ENCODE measurements around the gene NSL1. TPM values are rescaled to one million over a fixed set of nuclear protein-coding genes. Genes with fewer than 3 reads are reported as not detected.

Gene NSL1
- total and polyA plus RNA-seq, 2 experiments from 2014 or later: 30.7 to 32.0 TPM

GRCh38 chr1:212719633-212720032 lies 71.9 kb downstream of the NSL1 start:
- peaks cover 5% of the 10 kb centered on the region; the same call in 1 of the 2 replicates for H3F3A ChIP-seq (ENCODE audit: insufficient read depth)

GRCh38 chr1:212718499-212718898 lies 73.1 kb downstream of the NSL1 start:
- no peaks in the 10 kb centered on the region for H3K79me2 ChIP-seq (ENCODE audit: insufficient read depth)
- H3K4me2 ChIP-seq (ENCODE audit: unreplicated experiment): no peak overlapping the region
- peak; percentile 50 for DNase-seq
- WGBS, 2 experiments (ENCODE audit: low coverage in 1 of 2, low lambda C conversion rate in 2 of 2, missing lambda C conversion rate in 2 of 2): 5 to 11% methylated on average over 4 of the region's 4 CpGs
- no peak overlapping the region for H3K27ac ChIP-seq
- in situ Hi-C loops (cut with MboI): no loop called here
- H3K9ac ChIP-seq: no peak overlapping the region
- H3K4me1 ChIP-seq (ENCODE audit: insufficient read depth): peaks cover 7% of the 10 kb centered on the region
- no peaks in the 10 kb centered on the region for H3K9me2 ChIP-seq (ENCODE audit: insufficient read depth)
- H3K4me3 ChIP-seq: no peak overlapping the region
- H2AFZ ChIP-seq: no peak overlapping the region
- no peaks in the 10 kb centered on the region for H3K27me3 ChIP-seq (replicated peaks; ENCODE audit: insufficient read depth)
- peaks cover 5% of the 10 kb centered on the region; the same call in 1 of the 2 replicates for H3F3A ChIP-seq (ENCODE audit: insufficient read depth)
- H4K20me1 ChIP-seq (ENCODE audit: insufficient read depth): no peaks in the 10 kb centered on the region
- no peaks in the 10 kb centered on the region for H3K36me3 ChIP-seq (ENCODE audit: low read depth)
- H3K9me3 ChIP-seq (ENCODE audit: low read depth): no peaks in the 10 kb centered on the region
- TF ChIP-seq EZH2phosphoT487 (IDR thresholded peaks at IDR 0.05; ENCODE audit: insufficient read depth, low read depth) (no peak), EZH2 (IDR thresholded peaks at IDR 0.05; ENCODE audit: insufficient read depth, poor library complexity, severe bottlenecking) (no peak)

More at GRCh38 chr1:212719633-212720032, 71.9 kb downstream of the NSL1 start:
- H3K27me3 ChIP-seq (replicated peaks; ENCODE audit: insufficient read depth): no peaks in the 10 kb centered on the region
- no peak for DNase-seq
- TF ChIP-seq EZH2phosphoT487 (IDR thresholded peaks at IDR 0.05; ENCODE audit: insufficient read depth, low read depth): no peak
- TF ChIP-seq EZH2 (IDR thresholded peaks at IDR 0.05; ENCODE audit: insufficient read depth, poor library complexity, severe bottlenecking): no peak
- H3K9ac ChIP-seq: no peak overlapping the region
- H3K9me2 ChIP-seq (ENCODE audit: insufficient read depth): no peaks in the 10 kb centered on the region
- no peak overlapping the region for H2AFZ ChIP-seq
- H3K4me2 ChIP-seq (ENCODE audit: unreplicated experiment): no peak overlapping the region
- no peaks in the 10 kb centered on the region for H3K36me3 ChIP-seq (ENCODE audit: low read depth)
- H3K27ac ChIP-seq: no peak overlapping the region
- H3K79me2 ChIP-seq (ENCODE audit: insufficient read depth): no peaks in the 10 kb centered on the region
- WGBS, 2 experiments (ENCODE audit: low coverage in 1 of 2, low lambda C conversion rate in 2 of 2, missing lambda C conversion rate in 2 of 2): 52 to 68% methylated on average over 2 of the region's 2 CpGs
- H3K4me3 ChIP-seq: no peak overlapping the region
- in situ Hi-C loops (cut with MboI): no loop called here
- no peaks in the 10 kb centered on the region for H3K9me3 ChIP-seq (ENCODE audit: low read depth)
- H3K4me1 ChIP-seq (ENCODE audit: insufficient read depth): peaks cover 7% of the 10 kb centered on the region
- no peaks in the 10 kb centered on the region for H4K20me1 ChIP-seq (ENCODE audit: insufficient read depth)

- H3F3A ChIP-seq (ENCODE audit: insufficient read depth): peaks cover 17% of the 10 kb centered on the region
- 82 to 95% methylated on average over 1 of the region's 1 CpG for WGBS, 2 experiments (ENCODE audit: low coverage in 1 of 2, low lambda C conversion rate in 2 of 2, missing lambda C conversion rate in 2 of 2)
- no peak overlapping the region for H2AFZ ChIP-seq
- peaks cover 15% of the 10 kb centered on the region for H3K4me1 ChIP-seq (ENCODE audit: insufficient read depth)
- H3K27ac ChIP-seq: no peak overlapping the region
- no peak for DNase-seq
- H4K20me1 ChIP-seq (ENCODE audit: insufficient read depth): no peaks in the 10 kb centered on the region
- no peak overlapping the region for H3K4me2 ChIP-seq (ENCODE audit: unreplicated experiment)
- no peaks in the 10 kb centered on the region for H3K9me2 ChIP-seq (ENCODE audit: insufficient read depth)
- H3K27me3 ChIP-seq (replicated peaks; ENCODE audit: insufficient read depth): no peaks in the 10 kb centered on the region
- H3K79me2 ChIP-seq (ENCODE audit: insufficient read depth): no peaks in the 10 kb centered on the region
- H3K36me3 ChIP-seq (ENCODE audit: low read depth): no peaks in the 10 kb centered on the region
- no peak for TF ChIP-seq EZH2phosphoT487 (IDR thresholded peaks at IDR 0.05; ENCODE audit: insufficient read depth, low read depth)
- no peak for TF ChIP-seq EZH2 (IDR thresholded peaks at IDR 0.05; ENCODE audit: insufficient read depth, poor library complexity, severe bottlenecking)
- no peak overlapping the region for H3K4me3 ChIP-seq
- no peaks in the 10 kb centered on the region for H3K9me3 ChIP-seq (ENCODE audit: low read depth)
- H3K9ac ChIP-seq: no peak overlapping the region
- in situ Hi-C loops (cut with MboI): no loop called here
These were observed 75.4 kb downstream of the NSL1 start for GRCh38 chr1:212716161-212716560.

GRCh38 chr1:212713465-212714136 lies 78.0 kb downstream of the NSL1 start:
- no peak overlapping the region for H3K4me3 ChIP-seq
- WGBS, 2 experiments (ENCODE audit: low coverage in 1 of 2, low lambda C conversion rate in 2 of 2, missing lambda C conversion rate in 2 of 2): 80 to 88% methylated on average over 5 of the region's 5 CpGs
- peaks cover 14% of the 10 kb centered on the region for H3K4me1 ChIP-seq (ENCODE audit: insufficient read depth)
- H2AFZ ChIP-seq: no peak overlapping the region
- no peaks in the 10 kb centered on the region for H3K79me2 ChIP-seq (ENCODE audit: insufficient read depth)
- no peak for DNase-seq
- peaks cover 17% of the 10 kb centered on the region for H3F3A ChIP-seq (ENCODE audit: insufficient read depth)
- no peaks in the 10 kb centered on the region for H3K9me2 ChIP-seq (ENCODE audit: insufficient read depth)
- H3K9me3 ChIP-seq (ENCODE audit: low read depth): no peaks in the 10 kb centered on the region
- no peak overlapping the region for H3K9ac ChIP-seq
- TF ChIP-seq EZH2phosphoT487 (IDR thresholded peaks at IDR 0.05; ENCODE audit: insufficient read depth, low read depth): no peak
- no peak for TF ChIP-seq EZH2 (IDR thresholded peaks at IDR 0.05; ENCODE audit: insufficient read depth, poor library complexity, severe bottlenecking)
- no peak overlapping the region; the same call in 1 of the 2 replicates for H3K27ac ChIP-seq
- in situ Hi-C loops (cut with MboI): no loop called here
- no peaks in the 10 kb centered on the region for H4K20me1 ChIP-seq (ENCODE audit: insufficient read depth)
- no peak overlapping the region for H3K4me2 ChIP-seq (ENCODE audit: unreplicated experiment)
- H3K36me3 ChIP-seq (ENCODE audit: low read depth): no peaks in the 10 kb centered on the region
- H3K27me3 ChIP-seq (replicated peaks; ENCODE audit: insufficient read depth): no peaks in the 10 kb centered on the region

Measured in GM23248 (cell line).